ENCODE results near the gene COX17. TPM values are rescaled to one million over a fixed set of nuclear protein-coding genes. Genes with fewer than 3 reads are reported as not detected.
A peak's percentile ranks its signal among the peaks of the same experiment; 100 is the strongest.

The COX17 gene
- total RNA-seq, 1 donor from 2014 or later = 62.2 TPM

- no peak for DNase-seq (ENCODE audit: low read depth)
These were observed 51.6 kb downstream of the COX17 start for GRCh38 chr3:119625451-119626153.

- DNase-seq (ENCODE audit: low read depth) = no peak
These were observed 53.0 kb downstream of the COX17 start for GRCh38 chr3:119624002-119624720.

DNA sequence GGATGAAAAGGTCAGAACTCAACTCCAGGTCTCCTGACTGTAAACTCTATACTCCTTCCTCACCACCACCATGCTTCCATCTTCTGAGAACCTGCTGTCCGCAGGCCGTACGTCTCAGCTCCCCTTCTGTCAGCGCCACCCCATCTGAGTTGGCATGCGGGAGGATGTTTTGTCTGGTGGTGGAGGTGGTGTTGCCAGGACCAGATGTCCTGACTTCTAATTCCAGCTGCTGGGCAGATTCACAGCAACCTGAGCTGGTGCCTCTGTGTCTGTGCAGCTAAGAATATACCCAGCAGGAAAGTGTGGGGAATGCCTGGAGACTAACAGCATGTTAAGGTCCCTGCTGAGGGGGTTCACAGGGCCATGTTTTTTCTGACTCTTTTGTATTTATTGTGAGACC lies 56.3 kb downstream of the COX17 start:
- peak; percentile 48 for DNase-seq (ENCODE audit: low read depth)

Other genes starting within 250 kb of the COX17 start
- gene TMEM39A, start 213.8 kb downstream of the COX17 start, total RNA-seq = 29.2 and 54.1 TPM in 2 replicates
- gene POGLUT1, start 208.4 kb downstream of the COX17 start, total RNA-seq = 20.7 and 21.0 TPM in 2 replicates
- 73.1 and 86.4 TPM in 2 replicates for gene TIMMDC1, start 178.9 kb downstream of the COX17 start, total RNA-seq
- gene CD80, start 117.8 kb downstream of the COX17 start, total RNA-seq = 0.21 and 2.2 TPM in 2 replicates
- 20.1 and 25.6 TPM in 2 replicates for gene ADPRH, start 97.9 kb downstream of the COX17 start, total RNA-seq
- 2.8 and 6.7 TPM in 2 replicates for gene PLA1A, start 79.5 kb downstream of the COX17 start, total RNA-seq
- gene POPDC2, start 16.8 kb downstream of the COX17 start, total RNA-seq = 3.5 and 4.2 TPM in 2 replicates
- 0.45 and 0.78 TPM in 2 replicates for gene CFAP91, start 25.6 kb upstream of the COX17 start, total RNA-seq
- gene NR1I2, start 104.7 kb upstream of the COX17 start, total RNA-seq = 0.83 TPM in 1 of 2 replicates, not detected in the other

Data from myocyte (in vitro differentiated cells).